OCI-LY1 (cell line): ENCODE measurements around the gene ARPC2.

Experiments
- H2AFZ ChIP-seq: fragments of 200-600 bp; sonication (generic), shearing (Covaris generic); 2 replicates; pipeline ENCODE4 v1.6.0; 2014; ENCODE audit warnings: antibody characterized with exemption, mild to moderate bottlenecking, low read length
- H3F3A ChIP-seq: fragments of 200-600 bp; sonication (generic), shearing (Covaris generic); 2 replicates; pipeline ENCODE4 v1.6.0; 2014; ENCODE audit warnings: mild to moderate bottlenecking, antibody characterized with exemption, low read length, moderate library complexity; ENCODE audit not compliant: insufficient read depth
- H3K27ac ChIP-seq: fragments of 200-600 bp; sonication (generic); 2 replicates; pipeline ENCODE4 v1.5.1; 2014; ENCODE audit warnings: low read length, mixed run types, mild to moderate bottlenecking, low read depth; ENCODE audit not compliant: poor library complexity, severe bottlenecking
- H3K27me3 ChIP-seq: fragments of 200-600 bp; sonication (generic); 2 replicates; pipeline ENCODE4 v1.6.0; 2014; ENCODE audit warnings: antibody characterized with exemption, mild to moderate bottlenecking, low read length, moderate library complexity; ENCODE audit not compliant: insufficient read depth
- H3K36me3 ChIP-seq: fragments of 200-600 bp; sonication (generic); 2 replicates; pipeline ENCODE4 v1.6.1; 2014; ENCODE audit warnings: mild to moderate bottlenecking, antibody characterized with exemption, low read length, moderate library complexity, mixed read lengths; ENCODE audit not compliant: insufficient read depth
- H3K4me1 ChIP-seq: fragments of 200-600 bp; sonication (generic); 2 replicates; pipeline ENCODE4 v1.5.1; 2014; ENCODE audit warnings: mild to moderate bottlenecking, low read length, moderate library complexity; ENCODE audit not compliant: insufficient read depth, severe bottlenecking
- H3K4me2 ChIP-seq: fragments of 200-600 bp; sonication (generic), shearing (Covaris generic); 2 replicates; pipeline ENCODE4 v1.6.1; 2014; ENCODE audit warnings: low read length
- H3K4me3 ChIP-seq: fragments of 200-600 bp; sonication (generic); 2 replicates; pipeline ENCODE4 v1.5.1; 2014; ENCODE audit warnings: low read length, low read depth, mild to moderate bottlenecking, mixed read lengths; ENCODE audit not compliant: poor library complexity, severe bottlenecking
- H3K79me2 ChIP-seq: fragments of 200-600 bp; shearing (Covaris generic); 2 replicates; pipeline ENCODE4 v1.6.1; 2016; ENCODE audit warnings: mixed run types, low read length, mixed read lengths; ENCODE audit not compliant: insufficient read depth
- H3K9ac ChIP-seq: fragments of 200-600 bp; sonication (generic), shearing (Covaris generic); 2 replicates; pipeline ENCODE4 v1.6.1; 2014; ENCODE audit warnings: mild to moderate bottlenecking, low read length, mixed read lengths
- H3K9me2 ChIP-seq: fragments of 200-600 bp; sonication (generic), shearing (Covaris generic); 2 replicates; pipeline ENCODE4 v1.6.1; 2014; ENCODE audit warnings: low read depth, mild to moderate bottlenecking, low read length, mixed read lengths
- H3K9me3 ChIP-seq: fragments of 200-600 bp; shearing (Covaris generic); 2 replicates; pipeline ENCODE4 v1.6.1; 2014; ENCODE audit warnings: low read length, mixed read lengths
- H4K20me1 ChIP-seq: fragments of 200-600 bp; sonication (generic), shearing (Covaris generic); 2 replicates; pipeline ENCODE4 v1.6.0; 2016; ENCODE audit warnings: mild to moderate bottlenecking, low read length; ENCODE audit not compliant: insufficient read depth
- EZH2 ChIP-seq: fragments of 200-600 bp; sonication (generic), shearing (Covaris generic); IDR thresholded peaks from 2 replicates; pipeline ENCODE4 v1.8.0; 2017; ENCODE audit warnings: borderline replicate concordance, mixed run types, mild to moderate bottlenecking, antibody characterized with exemption, low read length, moderate library complexity, mixed read lengths
- TF ChIP-seq, protein P1 (sequence below): fragments of 200-600 bp; sonication (generic), shearing (Covaris generic); IDR thresholded peaks from 2 replicates; pipeline ENCODE4 v1.5.1; 2017; ENCODE audit warnings: mild to moderate bottlenecking, antibody characterized with exemption, low read length, moderate library complexity, mixed read lengths

ARPC2 gene

DNA sequence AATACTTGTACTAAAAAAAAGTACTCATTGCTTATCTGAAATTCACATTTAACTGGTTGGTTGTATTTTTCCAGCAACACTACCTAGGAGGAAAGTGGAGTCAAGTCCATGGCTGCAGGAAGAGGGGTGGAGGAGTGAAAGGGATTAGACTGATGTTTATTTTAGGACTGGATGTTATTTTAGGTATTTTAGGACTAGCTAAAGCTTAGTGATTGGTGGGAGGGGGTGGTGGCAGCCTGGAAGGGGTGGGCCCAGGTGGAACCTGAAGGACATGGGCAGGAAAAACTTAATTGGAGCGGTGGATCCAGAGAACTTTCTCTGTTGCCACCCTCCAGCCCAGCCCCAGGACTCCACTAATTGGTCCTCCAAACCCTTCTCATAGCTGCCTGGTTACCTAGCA, 79.2 kb downstream of the ARPC2 start:
- Histone ChIP-seq H3K9ac (no peak overlapping the region), H3K36me3 (no peaks in the 10 kb centered on the region), H3K4me1 (peaks cover 18% of the 10 kb centered on the region), H4K20me1 (no peaks in the 10 kb centered on the region), H3K9me3 (no peaks in the 10 kb centered on the region), H3K4me3 (no peak overlapping the region), H3K79me2 (no peaks in the 10 kb centered on the region), H2AFZ (no peak overlapping the region), H3F3A (no peaks in the 10 kb centered on the region), H3K4me2 (no peak overlapping the region), H3K9me2 (no peaks in the 10 kb centered on the region), H3K27me3 (no peaks in the 10 kb centered on the region), H3K27ac (no peak overlapping the region)
- no peak for TF ChIP-seq EZH2
- TF ChIP-seq, protein P1, sequence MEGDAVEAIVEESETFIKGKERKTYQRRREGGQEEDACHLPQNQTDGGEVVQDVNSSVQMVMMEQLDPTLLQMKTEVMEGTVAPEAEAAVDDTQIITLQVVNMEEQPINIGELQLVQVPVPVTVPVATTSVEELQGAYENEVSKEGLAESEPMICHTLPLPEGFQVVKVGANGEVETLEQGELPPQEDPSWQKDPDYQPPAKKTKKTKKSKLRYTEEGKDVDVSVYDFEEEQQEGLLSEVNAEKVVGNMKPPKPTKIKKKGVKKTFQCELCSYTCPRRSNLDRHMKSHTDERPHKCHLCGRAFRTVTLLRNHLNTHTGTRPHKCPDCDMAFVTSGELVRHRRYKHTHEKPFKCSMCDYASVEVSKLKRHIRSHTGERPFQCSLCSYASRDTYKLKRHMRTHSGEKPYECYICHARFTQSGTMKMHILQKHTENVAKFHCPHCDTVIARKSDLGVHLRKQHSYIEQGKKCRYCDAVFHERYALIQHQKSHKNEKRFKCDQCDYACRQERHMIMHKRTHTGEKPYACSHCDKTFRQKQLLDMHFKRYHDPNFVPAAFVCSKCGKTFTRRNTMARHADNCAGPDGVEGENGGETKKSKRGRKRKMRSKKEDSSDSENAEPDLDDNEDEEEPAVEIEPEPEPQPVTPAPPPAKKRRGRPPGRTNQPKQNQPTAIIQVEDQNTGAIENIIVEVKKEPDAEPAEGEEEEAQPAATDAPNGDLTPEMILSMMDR = no peak

DNA sequence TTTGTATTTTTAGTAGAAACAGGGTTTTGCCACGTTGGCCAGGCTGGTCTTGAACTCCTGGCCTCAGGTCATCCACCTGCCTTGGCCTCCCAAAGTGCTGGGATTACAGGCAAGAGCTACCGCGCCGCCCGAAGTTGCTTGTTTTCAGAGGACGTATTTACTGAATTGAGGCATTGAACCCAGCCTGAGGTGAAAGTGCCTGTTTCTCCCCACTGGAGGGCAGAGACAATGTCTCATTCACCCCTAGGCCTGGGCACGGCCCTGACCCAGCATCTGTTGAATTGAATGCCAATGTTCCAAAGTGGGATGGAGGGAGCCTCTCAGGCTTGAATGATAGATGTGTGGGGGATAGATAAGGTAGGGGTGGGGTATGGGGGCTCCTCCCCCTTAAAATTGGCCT, 79.9 kb downstream of the ARPC2 start:
- no peak for TF ChIP-seq EZH2
- TF ChIP-seq, protein P1 = no peak; the same call in 1 of the 2 replicates
- Histone ChIP-seq H3K27me3 (no peaks in the 10 kb centered on the region), H4K20me1 (no peaks in the 10 kb centered on the region), H2AFZ (no peak overlapping the region), H3K4me1 (peaks cover 11% of the 10 kb centered on the region), H3K4me3 (no peak overlapping the region), H3K36me3 (no peaks in the 10 kb centered on the region), H3K9me2 (no peaks in the 10 kb centered on the region), H3K79me2 (no peaks in the 10 kb centered on the region), H3K9ac (no peak overlapping the region), H3K4me2 (no peak overlapping the region), H3K9me3 (no peaks in the 10 kb centered on the region), H3F3A (no peaks in the 10 kb centered on the region), H3K27ac (no peak overlapping the region)

DNA sequence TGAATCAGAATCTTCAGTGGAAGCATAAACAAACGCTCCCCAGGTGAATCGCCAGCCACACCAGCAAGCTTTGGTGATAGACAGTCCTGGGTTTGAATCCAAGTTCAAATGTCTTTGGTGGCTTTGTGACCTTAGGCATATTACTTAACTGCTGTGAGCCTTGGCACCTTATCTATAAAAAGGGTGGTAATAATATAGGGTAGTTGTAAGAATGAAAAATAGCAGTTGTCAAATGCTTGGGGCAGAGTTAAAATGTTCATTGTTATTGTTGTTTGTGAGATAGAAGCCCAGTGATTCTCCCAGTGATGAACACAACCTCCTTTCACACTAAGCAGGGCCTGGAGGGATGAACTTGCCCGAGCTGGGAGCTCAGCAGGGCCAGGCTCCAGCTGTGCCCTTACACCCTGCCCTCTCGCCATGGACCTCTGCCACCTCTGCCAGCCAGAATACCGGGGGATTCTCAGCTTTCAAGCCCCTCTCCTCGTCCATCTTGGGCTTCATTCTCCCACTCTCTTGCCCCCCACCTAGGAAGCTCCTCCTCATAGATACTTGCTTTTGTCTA, 81.4 kb downstream of the ARPC2 start:
- H4K20me1 ChIP-seq = no peaks in the 10 kb centered on the region
- no peaks in the 10 kb centered on the region for H3K79me2 ChIP-seq
- H3K4me3 ChIP-seq = no peak overlapping the region
- H3K4me2 ChIP-seq = no peak overlapping the region
- no peaks in the 10 kb centered on the region for H3K36me3 ChIP-seq
- no peak overlapping the region for H3K27ac ChIP-seq
- H3K9me2 ChIP-seq = no peaks in the 10 kb centered on the region
- no peaks in the 10 kb centered on the region for H3F3A ChIP-seq
- no peak overlapping the region for H2AFZ ChIP-seq
- H3K27me3 ChIP-seq = no peaks in the 10 kb centered on the region
- H3K9ac ChIP-seq = no peak overlapping the region
- peaks cover 7% of the 10 kb centered on the region for H3K4me1 ChIP-seq
- H3K9me3 ChIP-seq = no peaks in the 10 kb centered on the region
- TF ChIP-seq EZH2 = no peak
- TF ChIP-seq, protein P1 = no peak
